GM11168 (cell line): ENCODE measurements around the gene TLE3.

ENCODE experiments used
- in situ Hi-C: fragments of 300-500 bp; cut with MboI; formaldehyde crosslinking; loops from one replicate; pipeline ENCODE4 v1.12.0; 2022; ENCODE audit warnings: low sequenced_read_pairs; ENCODE audit not compliant: unreplicated experiment

The TLE3 gene

DNA sequence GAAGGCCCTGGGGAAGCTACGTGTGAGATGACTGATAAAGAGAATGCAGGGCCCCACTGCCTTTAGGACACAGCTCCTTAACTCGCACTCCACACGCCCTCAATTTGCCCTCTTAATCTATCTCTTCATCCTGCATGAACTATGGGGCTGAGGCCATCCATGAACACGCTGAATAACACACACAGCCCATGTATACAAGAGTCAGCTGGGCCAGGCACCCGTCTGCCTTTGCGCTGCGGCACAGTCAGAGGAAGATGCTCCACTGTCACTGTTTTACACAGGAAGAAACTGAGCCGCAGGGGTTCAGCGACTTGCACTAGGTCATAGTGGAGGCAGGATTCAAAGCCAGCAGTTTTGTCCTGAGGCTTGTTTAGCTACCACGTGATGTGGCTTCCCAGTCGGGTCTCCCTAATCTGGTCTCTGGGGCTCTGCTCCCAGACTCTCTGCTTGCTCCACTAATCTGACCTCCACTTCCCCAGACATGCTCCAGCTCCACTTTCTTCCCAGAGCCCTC is 43.9 kb downstream of the TLE3 start:
- in situ Hi-C loops: no loop called here

DNA sequence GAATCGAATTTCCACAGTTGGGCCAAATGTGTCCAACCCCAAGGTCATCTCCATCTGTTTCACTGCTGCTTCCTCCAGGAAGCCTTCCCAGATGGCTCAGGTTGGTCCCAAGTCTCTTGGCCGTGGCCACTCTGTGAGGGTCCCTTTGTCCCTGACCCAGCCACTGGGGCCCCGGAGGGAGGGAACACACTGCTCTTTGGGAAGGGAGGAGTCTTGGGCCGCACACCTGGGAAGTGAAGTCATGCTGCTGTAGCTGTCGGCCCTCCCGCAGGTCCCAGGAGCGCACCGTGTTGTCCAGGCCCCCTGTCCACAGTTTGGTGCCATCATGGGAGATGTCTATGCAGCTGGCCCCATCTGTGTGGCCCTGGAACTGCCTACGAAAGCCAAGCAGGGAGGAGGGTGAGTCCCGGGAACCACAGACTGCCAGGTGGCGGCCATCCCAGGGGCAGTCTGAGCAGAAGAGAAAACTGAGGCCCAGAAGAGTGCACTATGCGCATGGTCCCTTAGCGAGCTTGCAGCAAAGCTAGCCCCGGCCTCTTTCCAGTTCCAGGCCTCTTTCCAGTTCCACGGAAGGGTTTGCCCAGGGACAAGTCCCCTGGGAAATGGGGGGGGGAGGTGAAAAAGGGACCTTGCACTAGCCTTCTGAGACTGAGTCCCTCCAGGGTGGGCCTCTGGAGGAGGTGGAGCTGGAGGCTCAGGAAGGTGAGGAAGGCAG is 44.6 kb downstream of the TLE3 start:
- in situ Hi-C loops: no loop called here

DNA sequence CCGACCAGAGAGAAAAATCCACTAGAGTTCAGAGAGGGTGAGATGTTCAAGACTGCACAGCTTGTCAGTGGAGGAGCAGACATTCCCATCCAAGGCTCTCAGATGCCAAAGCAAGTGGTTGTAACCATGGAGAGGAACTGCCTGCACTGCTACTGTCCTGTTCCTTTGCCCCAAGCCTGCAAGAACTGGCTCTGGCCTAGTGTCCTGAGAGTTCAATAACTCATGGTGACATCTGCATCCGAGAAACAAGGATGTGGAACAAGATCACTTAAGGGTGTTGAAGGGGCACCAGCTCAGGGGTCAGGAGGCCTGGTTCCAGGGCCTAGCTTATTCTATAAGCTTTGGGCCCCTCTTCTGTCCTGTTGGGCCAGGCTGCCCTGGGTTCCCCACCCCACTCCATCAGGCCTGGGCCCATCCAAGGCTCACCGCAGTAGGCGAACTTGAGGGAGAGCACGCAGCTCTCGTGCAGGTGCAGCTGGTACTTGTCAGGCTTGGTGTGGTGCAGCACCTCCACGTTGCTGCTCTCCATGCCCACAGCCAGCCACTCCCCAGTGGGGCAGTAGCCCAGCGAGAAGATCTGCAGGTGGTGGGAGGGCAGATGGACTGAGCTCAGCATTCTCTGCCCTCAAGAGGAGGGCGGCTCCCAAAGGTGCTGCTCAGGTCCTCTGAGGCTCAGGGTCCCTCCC is 45.6 kb downstream of the TLE3 start:
- in situ Hi-C loops: no loop called here

DNA sequence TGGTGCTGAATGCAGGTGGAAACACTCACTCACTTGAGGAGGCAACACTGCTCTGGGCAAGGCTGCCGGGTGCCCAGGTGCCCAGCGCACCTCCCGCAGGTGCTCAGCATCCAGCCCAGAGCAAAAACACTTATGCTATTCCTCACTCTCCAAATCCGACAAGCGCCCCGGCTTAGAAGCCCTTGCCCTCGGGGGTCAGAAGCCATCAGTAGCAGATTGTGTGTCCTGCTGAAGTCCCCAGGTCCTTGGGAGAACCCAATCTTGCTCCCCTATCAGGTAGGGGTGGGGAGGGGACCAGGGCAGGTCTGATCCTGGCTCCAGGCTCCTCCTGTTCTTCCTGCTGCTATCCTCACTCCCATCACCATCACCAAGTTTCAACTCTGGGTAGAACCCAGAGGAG is 46.7 kb downstream of the TLE3 start:
- in situ Hi-C loops: no loop called here

DNA sequence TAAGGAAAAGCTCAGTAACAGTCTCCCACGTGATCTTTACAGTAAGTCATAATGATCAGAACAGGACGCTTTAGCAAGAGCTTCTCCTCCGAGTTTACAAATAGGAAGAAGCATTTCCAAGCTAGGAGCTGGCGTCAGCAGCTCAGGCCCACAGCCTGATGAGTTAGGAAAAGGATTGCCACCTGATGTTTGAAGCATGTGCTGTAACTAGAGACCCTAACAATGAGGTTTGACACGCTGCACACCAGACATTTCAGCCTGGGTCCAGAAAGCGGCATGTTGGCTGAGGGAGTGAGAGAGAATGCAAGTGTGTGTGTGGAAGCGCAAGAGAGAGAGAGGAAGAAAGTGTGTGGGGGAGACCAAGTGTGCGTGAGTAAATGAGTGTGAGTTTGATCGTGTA is 47.3 kb downstream of the TLE3 start:
- in situ Hi-C loops: no loop called here

DNA sequence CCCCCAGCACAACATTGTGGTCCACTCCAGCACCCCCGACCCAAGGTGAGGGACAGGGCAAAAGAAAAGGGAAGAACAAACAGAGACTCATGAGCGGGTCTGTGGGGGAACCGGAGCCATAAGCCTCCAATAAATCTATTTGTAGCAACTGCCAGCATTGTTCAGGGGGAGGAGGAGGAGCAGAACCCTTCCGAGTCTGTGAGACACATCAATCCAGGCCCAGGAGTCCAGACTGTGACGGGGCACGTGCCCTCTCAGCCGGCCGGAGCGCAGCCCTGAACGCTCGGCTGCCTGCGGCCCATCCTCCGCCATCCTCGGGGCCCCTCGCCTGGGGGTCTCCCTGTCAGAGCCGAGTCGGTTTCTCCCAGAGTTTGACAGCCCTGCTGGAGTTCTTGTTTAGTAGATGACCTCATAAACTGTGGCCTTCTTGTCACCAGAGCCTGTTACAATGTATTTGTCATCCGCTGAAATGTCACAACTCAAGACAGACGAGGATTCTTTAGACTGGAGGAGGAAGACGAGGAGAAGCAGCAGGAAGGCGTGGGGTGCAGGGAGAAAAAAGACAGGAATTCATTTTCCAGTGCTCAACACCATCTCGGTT is 47.9 kb downstream of the TLE3 start:
- in situ Hi-C loops: no loop called here

DNA sequence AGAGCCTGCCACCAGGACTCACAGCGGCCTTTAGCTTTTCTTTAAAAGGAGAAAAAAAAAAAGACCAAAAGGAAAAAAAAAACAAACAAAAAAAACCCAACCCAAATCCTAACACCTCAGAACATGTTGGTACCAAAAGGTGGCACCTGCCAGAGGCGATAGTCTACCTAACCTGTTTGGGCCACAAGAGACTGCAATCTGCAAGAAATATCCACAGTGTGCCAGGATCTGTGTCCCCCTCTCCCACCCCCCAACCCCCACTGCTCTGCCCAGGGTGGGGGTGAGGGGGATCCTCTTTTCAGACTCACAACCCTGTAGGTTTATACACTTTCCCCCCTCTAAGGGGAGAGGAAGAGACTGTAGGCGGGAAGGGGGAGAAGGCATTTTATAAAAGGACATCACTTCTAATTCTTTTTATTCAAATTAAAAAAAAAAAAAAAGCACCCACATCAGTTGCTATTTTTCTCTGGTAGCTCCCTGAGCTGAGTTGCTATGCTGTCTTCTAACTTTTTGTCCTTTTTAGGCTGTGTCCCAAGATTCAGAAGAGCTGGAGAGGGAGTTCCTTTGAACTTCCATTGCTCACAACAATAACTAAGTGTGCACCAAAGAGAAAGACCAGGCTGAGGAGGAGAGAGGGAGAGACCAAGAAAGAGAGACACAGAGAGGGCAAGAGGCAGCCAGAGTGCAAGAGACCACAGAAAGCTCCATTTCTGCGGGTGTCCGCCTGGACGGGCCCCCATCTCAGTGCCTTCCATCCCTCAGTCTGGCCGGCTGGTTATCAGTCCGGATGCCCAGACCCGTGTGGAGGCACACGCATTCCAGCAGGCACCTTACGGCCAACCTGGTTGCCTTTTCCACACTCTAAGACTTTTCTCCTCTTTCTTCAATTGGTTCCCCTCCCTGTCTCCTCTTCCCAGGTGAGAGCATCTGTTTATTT is 48.9 kb downstream of the TLE3 start:
- in situ Hi-C loops: no loop called here

DNA sequence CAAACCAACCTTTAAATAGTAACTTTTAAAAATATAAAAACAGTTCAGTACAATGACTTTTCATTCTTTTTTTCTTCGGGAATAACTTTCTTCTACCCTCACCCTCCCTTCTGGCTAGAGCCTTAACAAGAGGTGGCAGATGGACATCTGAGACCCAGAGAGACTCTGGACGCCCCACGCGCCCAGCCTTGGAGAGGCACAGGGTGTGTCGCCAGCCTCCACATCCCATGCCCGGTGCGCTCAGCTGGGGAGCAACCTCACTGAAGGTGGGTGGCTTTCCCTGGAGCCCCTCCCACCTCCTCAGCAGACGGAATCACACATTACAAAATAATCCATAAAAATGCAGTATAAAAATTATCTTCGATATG is 49.5 kb downstream of the TLE3 start:
- in situ Hi-C loops: no loop called here

DNA sequence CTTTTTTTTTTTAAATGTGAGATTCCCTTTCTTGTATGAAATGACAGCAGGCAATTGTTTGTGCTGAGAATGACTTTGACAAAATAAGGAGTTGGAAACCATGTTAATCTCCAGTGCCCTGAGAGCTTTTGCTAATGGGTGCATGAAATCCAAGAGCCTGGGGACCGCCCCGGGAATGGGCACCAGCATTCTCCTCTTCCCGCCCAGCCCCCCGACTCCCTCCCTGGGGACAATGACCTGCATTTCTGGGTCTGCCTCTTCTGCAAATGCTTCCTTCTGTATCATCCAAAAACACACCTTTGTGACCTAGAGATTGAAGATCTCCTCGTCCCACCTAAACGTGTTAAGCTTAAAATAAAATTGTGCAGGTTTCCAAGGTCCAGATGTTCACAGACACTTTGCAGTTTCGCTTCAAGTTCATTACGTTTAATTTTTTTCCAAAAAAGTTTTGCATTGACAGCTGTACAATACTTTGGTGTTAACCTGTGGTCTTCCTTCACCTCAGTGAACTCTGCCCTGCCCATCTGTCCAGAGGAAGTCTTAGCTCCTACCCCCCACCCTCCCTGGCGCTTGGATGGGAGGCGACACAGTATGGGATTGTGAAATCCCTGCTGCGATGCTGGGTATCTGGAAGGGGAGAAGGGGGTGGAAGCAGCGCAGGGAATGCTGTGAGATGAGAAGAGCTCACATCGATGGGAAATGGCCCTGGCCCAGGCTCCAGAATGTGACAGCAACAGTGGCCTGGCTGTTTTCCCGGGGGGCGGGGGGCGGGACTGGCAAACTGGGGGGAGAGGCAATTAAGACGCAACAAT is 50.1 kb downstream of the TLE3 start:
- in situ Hi-C loops: no loop called here

DNA sequence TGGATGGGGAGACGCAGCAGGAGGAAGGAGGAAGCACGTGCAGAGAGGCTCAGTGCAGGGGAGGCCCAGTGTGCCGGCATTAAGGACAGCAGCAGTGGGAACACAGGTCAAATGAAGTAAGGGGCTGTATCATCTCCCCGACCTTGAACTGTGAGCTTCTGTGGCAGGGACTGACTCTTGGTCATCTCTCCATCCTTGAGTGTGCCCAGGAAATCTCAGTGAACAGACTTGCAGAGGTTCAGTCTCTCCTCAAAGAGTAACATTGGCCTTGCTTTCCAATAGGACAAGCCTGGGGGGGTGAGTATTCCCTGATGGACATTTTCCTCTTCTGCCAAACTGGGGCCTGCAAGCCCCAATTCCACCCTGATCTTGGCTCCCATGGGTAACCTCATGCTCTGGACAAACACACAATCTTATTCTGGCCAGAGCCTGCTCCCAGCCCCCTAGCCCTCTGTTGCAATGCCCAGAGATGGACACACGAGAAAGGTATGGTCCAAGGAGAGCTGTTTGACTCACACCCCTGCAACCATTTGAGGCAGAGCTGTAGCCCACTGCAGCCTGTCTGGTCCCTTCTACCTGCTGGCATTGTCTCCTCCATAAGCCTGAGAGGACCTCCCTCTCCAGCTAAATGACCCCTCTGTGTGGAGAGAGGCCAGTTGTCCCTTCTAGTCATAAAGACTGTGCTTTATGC is 50.9 kb downstream of the TLE3 start:
- in situ Hi-C loops: no loop called here

DNA sequence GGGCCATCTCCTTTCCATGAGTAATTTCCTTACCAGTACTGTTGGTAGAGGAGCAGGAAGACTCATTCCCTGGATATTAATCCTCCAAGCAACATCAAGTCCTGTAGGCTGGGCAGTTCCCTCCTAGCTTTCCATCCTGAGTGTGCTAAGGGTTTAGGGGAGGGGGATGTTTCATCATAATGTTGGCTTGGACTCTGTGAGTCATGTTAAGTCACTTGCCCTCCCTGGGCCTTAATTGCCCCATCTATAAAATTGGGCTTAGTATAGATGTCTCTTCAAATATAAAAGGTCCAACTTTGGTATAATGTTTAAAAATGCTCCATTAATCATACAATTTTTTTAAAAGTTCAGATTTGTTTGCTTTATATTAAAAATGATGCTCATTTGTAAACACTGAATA is 52.7 kb downstream of the TLE3 start:
- in situ Hi-C loops: no loop called here

DNA sequence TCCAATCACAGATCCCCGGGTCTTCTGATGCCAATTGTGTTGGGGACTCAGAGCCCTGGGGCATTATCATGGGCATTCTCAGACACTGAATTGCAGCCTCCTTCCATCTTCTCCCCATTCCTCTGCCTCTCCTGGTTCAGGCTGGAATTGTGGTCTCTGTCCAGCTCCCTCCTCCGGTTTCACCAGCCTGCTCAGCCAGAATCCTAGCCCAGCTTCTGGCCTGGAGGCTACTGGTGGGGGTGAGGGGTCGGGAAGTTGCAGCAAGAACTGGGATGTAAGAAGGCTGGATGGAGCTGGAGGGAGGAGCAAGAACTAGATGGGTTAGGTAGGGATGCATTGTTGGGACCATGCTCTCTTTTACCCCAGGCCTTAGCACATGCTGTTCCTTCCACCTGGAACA is 53.5 kb downstream of the TLE3 start:
- in situ Hi-C loops: no loop called here

DNA sequence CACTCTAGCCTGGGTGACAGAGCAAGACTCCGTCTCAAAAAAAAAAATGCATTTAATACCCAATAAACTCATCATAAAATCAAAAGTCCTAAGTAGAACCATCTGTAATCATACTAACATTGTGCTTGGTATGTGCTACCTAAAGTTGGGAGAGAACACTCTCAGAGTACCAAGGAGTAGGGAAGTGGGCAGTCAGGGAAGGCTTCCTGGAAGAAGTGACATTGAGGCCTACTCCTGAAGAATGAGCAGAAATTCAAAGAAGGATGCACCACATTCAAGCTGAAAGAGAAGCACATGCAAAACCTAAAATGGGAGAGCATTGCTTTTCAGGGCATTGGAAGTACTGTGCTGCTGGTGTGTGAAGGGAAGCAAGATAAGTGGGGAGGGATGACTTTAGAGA is 54.1 kb downstream of the TLE3 start:
- in situ Hi-C loops: no loop called here

DNA sequence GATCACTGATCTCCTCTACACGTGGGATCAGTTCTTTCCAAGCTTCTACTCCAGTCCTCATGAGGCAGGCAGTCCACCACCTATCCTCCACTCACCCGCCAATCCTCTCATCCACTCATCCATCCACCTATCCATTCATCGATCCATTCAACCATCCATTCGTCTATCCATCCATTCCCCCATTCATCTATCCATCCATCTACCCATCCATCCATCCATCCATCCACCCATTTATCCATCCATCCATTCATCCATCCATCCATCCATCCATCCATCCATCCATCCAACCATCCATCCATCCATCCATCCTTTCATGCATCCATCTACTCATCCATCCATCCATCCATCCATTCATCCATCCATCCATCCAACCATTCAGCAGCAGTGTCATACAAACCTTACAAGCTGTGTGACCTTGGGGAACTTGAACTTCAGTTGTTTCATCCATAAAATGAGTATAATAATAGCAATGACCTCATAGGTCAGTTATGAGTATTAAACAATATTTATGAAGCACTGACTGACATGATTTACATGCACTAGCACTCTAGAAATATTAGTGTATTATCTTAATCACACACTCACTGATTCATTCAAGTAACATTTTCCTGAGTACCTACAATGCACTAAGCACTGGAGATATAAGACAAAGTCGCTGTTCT is 55.0 kb downstream of the TLE3 start:
- in situ Hi-C loops: no loop called here

DNA sequence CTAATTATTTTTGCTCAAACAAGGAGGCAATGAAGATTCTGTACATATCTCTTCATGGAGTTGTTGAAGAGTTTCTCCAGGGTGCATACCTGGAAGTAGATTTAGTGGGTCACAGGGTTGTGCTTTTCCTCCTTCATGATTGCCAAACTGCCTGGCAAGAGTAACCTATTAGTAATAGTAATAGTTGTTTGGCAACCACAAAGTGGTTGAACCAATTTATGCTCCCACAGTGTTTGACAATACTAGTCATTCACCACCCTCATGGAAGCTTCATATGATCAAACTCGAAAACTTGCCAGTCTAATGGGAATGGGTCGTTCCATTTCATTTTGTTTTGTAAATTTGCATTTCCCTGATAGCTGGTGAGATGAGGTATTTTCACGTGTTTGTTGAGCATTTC is 57.8 kb downstream of the TLE3 start:
- in situ Hi-C loops: no loop called here

DNA sequence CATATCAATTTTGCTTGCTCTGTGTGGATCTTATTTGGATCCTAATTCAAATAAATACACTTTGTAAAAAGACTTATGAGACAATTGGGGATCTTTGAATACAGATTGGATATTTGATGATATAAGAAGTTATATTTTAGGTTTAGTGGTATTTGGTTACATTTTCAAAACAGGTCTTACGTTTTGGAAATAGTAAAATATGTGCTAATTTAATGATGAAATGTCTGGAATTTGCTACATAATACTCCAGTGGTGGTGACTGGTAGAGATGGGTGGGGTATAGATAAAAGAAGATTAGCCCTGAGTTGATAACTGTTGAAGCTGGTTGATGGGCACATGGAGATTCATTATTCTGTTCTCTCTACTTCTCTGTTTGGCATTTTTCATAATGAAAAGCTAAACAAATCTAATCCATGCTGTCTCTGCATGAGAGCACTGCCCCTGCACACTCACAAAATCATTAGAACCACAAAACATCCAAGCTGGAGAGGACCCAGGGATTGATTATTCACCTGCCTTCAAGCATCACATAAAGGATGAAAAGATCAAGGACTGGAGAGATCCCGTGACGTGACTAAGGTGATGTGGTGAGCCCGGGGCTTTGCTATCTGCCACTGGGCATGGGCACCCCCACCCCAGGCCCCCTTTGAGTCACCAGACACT is 58.9 kb downstream of the TLE3 start:
- in situ Hi-C loops: no loop called here

DNA sequence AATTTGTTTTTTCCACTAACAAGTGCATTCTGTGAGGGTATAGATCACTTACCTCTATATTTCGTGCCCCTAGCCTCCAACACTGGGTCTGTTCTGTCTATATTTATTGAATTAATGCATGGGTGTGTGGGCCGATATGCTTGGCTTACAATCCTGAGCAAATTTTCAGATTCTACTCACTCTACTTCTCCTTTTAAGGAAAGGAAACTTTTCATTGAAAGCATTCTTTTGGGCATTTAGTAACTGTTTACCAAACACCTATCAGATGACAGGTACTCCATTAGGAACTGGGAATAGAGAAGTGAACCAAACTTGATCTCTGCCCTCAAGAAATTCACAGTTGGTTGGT is 60.5 kb downstream of the TLE3 start:
- in situ Hi-C loops: no loop called here

DNA sequence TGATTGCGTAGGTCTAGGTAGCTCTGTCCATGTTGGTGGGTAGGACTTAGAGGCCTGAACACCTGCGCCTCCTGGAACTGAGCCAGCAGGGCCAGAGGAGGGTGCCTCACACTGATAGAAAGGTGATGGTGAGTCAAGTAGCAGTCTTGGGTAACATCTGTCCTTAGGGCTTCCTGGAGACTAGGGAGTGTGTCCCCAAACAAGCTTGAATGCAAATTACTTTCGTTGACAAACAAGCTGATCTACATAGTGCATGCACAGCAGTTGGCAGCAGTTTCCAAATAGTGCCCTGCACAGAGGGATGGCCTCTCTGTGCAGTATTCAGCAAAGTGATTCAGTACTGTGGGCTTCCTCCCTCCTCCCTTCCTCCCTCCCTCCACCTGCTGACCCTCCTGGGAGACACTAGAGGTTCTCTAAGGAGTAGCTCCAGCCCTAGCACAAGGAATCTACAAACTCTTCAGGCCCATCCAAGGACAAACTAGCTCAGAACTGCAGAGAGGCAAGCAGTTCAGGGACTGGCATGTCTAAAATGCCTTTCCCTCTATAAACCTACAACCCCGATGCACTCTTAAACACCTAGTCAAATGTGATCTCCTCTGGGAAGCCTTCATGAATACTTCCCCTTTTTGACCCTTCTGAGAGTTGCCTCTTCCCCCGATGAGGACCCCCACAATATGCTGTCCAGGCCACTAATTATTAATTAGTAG is 61.0 kb downstream of the TLE3 start:
- in situ Hi-C loops: no loop called here
